ENCODE data around the gene C5orf22. TPM values are rescaled to one million over a fixed set of nuclear protein-coding genes. Genes with fewer than 3 reads are reported as not detected.

The C5orf22 gene
- total RNA-seq, 1 donor from 2014 or later = 24.1 TPM

DNA sequence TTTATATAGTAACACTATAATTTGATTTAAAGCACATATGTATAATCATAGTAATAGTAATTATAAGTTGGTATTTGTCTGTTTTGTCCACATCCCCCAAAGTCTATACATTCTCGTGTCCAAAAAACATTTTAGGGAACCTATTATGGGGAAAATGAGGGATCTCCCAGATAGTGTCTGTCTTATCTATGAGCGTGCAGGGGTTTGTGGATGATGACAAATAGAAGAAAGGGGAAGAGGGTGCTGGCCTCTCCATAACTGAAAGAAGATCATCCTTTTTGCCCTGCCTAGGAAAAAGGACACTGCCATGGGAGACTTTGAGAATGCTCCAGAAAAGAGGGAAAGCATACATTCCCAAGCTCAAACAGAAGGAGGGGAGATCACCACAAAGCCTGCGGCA lies 45.3 kb downstream of the C5orf22 start:
- no peak for DNase-seq
- Histone ChIP-seq H3K4me3 (no peak overlapping the region), H3K9me3 (no peaks in the 10 kb centered on the region), H3K4me1 (no peaks in the 10 kb centered on the region), H3K36me3 (no peaks in the 10 kb centered on the region), H3K27ac (no peak overlapping the region), H3K27me3 (no peaks in the 10 kb centered on the region)
- no peak for ATAC-seq
- TF ChIP-seq CTCF (IDR thresholded peaks at IDR 0.05) = no peak
- intact Hi-C loops (cut with DNase I) = no loop called here

DNA sequence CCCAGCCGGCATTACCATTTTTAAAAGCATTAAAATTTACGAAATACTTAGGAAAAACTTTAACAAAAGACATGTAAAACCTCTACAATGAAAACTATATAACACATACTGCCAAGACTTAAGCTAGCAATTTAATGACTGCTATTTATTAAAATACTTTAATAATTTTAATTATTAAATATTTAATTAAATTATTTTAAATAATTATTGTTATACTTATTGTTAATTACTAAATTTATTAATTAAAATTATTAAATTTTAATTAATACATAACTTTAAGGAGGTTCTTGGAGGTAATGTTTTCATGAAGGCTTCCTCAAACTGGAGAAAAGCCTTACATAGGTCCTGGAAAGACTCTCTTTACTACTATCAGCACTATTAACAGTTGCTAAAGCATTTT lies 47.5 kb downstream of the C5orf22 start:
- H3K36me3 ChIP-seq = no peaks in the 10 kb centered on the region
- DNase-seq (no peak), ATAC-seq (no peak)
- H3K9me3 ChIP-seq = no peaks in the 10 kb centered on the region
- TF ChIP-seq CTCF (IDR thresholded peaks at IDR 0.05) = no peak
- intact Hi-C loops (cut with DNase I) = no loop called here
- H3K4me1 ChIP-seq = no peaks in the 10 kb centered on the region
- no peak overlapping the region for H3K4me3 ChIP-seq
- H3K27me3 ChIP-seq = no peaks in the 10 kb centered on the region
- H3K27ac ChIP-seq = no peak overlapping the region

DNA sequence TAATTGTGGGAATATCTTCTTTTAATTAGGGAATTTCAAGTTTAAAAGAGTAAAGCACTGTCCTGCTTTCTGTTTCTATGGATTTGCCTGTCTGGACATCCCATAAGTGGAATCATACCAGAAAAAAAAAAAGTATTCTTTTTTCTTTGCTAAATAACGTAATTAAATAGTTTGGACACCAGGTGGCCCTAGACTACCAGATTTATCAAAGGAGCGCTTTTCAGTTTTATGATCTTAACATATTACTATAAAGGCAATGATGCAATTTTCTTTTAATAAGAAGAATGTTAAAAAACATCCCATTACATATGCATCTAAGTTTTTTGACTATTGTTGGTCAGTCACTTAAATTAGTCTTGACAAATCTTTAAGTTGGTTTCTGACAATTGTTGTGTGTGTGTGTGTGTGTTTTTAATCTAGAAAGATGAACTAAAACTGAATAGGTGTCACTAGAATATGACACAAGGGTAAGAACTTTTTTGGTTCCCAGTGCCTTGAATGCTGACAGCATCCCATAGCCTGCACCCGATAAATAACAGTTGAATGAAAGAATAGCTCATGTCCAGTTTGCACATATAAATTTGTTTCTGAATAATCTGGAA lies 49.5 kb downstream of the C5orf22 start:
- peak; percentile 50 for TF ChIP-seq CTCF (IDR thresholded peaks at IDR 0.05)
- no peak for DNase-seq
- intact Hi-C loops (cut with DNase I) = loop anchor here (10.0 kb wide), 1 partner anchor 223 kb away; no protein-coding TSS in a partner anchor
- Histone ChIP-seq H3K4me1 (no peaks in the 10 kb centered on the region), H3K36me3 (no peaks in the 10 kb centered on the region), H3K27me3 (no peaks in the 10 kb centered on the region), H3K4me3 (no peak overlapping the region), H3K27ac (no peak overlapping the region), H3K9me3 (no peaks in the 10 kb centered on the region)
- peak; percentile 50 for ATAC-seq

DNA sequence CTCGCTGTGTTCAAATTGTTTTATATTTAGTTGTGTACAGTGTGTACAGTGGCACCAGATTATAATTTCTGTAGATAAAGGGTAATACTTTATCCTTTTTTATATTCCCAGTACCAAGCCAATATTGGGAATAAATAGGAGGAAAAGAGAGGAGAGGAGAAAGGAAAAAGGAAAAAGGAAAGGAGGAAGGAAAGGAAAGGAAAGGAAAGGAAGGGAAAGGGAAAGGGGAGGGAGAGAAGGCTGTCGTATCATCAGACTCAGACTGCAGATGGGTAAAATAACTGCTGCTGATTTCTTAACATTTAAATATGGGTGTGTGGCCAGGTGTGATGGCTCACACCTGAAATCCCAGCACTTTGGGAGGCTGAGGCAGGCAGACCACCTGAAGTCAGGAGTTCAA lies 51.0 kb downstream of the C5orf22 start:
- TF ChIP-seq CTCF (IDR thresholded peaks at IDR 0.05) = no peak
- H3K9me3 ChIP-seq = no peaks in the 10 kb centered on the region
- intact Hi-C loops (cut with DNase I) = loop anchor here (10.0 kb wide), 1 partner anchor 222 kb away; no protein-coding TSS in a partner anchor
- no peaks in the 10 kb centered on the region for H3K36me3 ChIP-seq
- ATAC-seq (no peak), DNase-seq (no peak)
- H3K27me3 ChIP-seq = no peaks in the 10 kb centered on the region
- no peak overlapping the region for H3K4me3 ChIP-seq
- no peak overlapping the region for H3K27ac ChIP-seq
- no peaks in the 10 kb centered on the region for H3K4me1 ChIP-seq

DNA sequence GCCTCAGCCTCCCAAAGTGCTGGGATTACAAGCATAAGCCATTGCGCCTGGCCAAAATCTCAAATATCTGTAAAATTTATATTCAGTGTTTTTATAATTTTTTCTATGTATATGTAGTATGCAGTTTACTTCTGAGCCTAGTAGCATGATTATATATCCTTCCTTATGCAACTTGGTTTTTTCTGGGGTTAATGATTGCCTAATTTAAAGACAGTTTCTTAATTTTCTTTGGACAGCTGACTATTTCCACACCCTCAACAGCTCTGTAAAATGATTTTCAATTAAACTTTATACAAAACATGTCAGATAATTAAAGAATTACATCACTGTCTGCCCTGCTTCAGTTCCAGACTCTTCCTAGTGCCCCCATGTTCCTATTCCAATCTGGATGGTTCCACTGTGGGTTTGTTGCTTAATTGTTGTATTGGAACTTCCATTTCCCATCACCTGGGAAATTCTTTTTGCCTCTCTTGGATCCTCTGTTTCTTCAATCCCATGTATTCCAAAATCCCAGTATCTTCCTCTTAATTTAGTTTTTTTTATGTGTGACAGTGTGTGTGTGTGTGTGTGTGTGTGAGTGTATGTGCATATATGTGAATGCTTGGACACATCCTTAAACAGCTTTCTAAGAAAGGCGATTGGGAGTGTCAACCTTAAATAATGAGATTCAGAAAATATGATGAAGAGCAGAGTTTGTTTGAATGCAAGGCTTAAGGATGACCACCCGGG lies 53.2 kb downstream of the C5orf22 start:
- no peak for ATAC-seq
- Histone ChIP-seq H3K9me3 (no peaks in the 10 kb centered on the region), H3K4me3 (no peak overlapping the region), H3K27me3 (no peaks in the 10 kb centered on the region), H3K4me1 (no peaks in the 10 kb centered on the region), H3K36me3 (no peaks in the 10 kb centered on the region), H3K27ac (no peak overlapping the region)
- no peak for DNase-seq
- TF ChIP-seq CTCF (IDR thresholded peaks at IDR 0.05) = no peak
- intact Hi-C loops (cut with DNase I) = loop anchor here (10.0 kb wide), 1 partner anchor 219 kb away; no protein-coding TSS in a partner anchor
